ENCODE data around the gene KRT84. TPM values are rescaled to one million over a fixed set of nuclear protein-coding genes. Genes with fewer than 3 reads are reported as not detected.

KRT84 gene
- total RNA-seq, 1 donor from 2014 or later = not detected

GRCh38 chr12:52394836-52395405, 9.5 kb upstream of the KRT84 start:
- Histone ChIP-seq H3K36me3 (ENCODE audit: control insufficient read depth, insufficient read depth, low read length) (no peaks in the 10 kb centered on the region), H3K4me3 (ENCODE audit: low read depth, low read length) (no peak overlapping the region), H3K27me3 (ENCODE audit: control insufficient read depth, insufficient read depth, low read length) (no peaks in the 10 kb centered on the region)
- DNase-seq (ENCODE audit: low read depth) (no peak), FAIRE-seq (peak; percentile 50)
- TF ChIP-seq CTCF (IDR thresholded peaks at IDR 0.05; ENCODE audit: insufficient read depth, low read length, severe bottlenecking) = no peak

GRCh38 chr12:52392465-52393007, 7.1 kb upstream of the KRT84 start:
- H3K4me3 ChIP-seq (ENCODE audit: low read depth, low read length) = no peak overlapping the region
- TF ChIP-seq CTCF (IDR thresholded peaks at IDR 0.05; ENCODE audit: insufficient read depth, low read length, severe bottlenecking) = no peak
- no peaks in the 10 kb centered on the region for H3K36me3 ChIP-seq (ENCODE audit: control insufficient read depth, insufficient read depth, low read length)
- DNase-seq (ENCODE audit: low read depth) (peak; percentile 78), FAIRE-seq (peak; percentile 52)
- H3K27me3 ChIP-seq (ENCODE audit: control insufficient read depth, insufficient read depth, low read length) = no peaks in the 10 kb centered on the region

- H3K27me3 ChIP-seq (ENCODE audit: control insufficient read depth, insufficient read depth, low read length) = no peaks in the 10 kb centered on the region
- FAIRE-seq (no peak), DNase-seq (ENCODE audit: low read depth) (peak; percentile 46)
- no peaks in the 10 kb centered on the region for H3K36me3 ChIP-seq (ENCODE audit: control insufficient read depth, insufficient read depth, low read length)
- no peak overlapping the region for H3K4me3 ChIP-seq (ENCODE audit: low read depth, low read length)
- TF ChIP-seq CTCF (IDR thresholded peaks at IDR 0.05; ENCODE audit: insufficient read depth, low read length, severe bottlenecking) = no peak
Observed at GRCh38 chr12:52391618-52392002, 6.2 kb upstream of the KRT84 start.

GRCh38 chr12:52390739-52391617, 5.5 kb upstream of the KRT84 start:
- peak; percentile 47 for FAIRE-seq
- no peaks in the 10 kb centered on the region for H3K27me3 ChIP-seq (ENCODE audit: control insufficient read depth, insufficient read depth, low read length)
- H3K36me3 ChIP-seq (ENCODE audit: control insufficient read depth, insufficient read depth, low read length) = no peaks in the 10 kb centered on the region
- H3K4me3 ChIP-seq (ENCODE audit: low read depth, low read length) = no peak overlapping the region
- peak; percentile 85 for TF ChIP-seq CTCF (IDR thresholded peaks at IDR 0.05; ENCODE audit: insufficient read depth, low read length, severe bottlenecking)
- DNase-seq (ENCODE audit: low read depth) = peak; percentile 47

- FAIRE-seq = peak; percentile 86
- no peak for TF ChIP-seq CTCF (IDR thresholded peaks at IDR 0.05; ENCODE audit: insufficient read depth, low read length, severe bottlenecking)
- no peaks in the 10 kb centered on the region for H3K36me3 ChIP-seq (ENCODE audit: control insufficient read depth, insufficient read depth, low read length)
- no peak overlapping the region for H3K4me3 ChIP-seq (ENCODE audit: low read depth, low read length)
- no peaks in the 10 kb centered on the region for H3K27me3 ChIP-seq (ENCODE audit: control insufficient read depth, insufficient read depth, low read length)
- peak; percentile 75 for DNase-seq (ENCODE audit: low read depth)
Observed at GRCh38 chr12:52389313-52390207, 4.1 kb upstream of the KRT84 start.

All from bronchial epithelial cell (primary cell).